Stomach (tissue), 4 donors: ENCODE results near the gene BHLHA9.

Experiments used
- CTCF ChIP-seq, 7 experiments: fragments of 450-650 bp in 4 of 7; fragments of 200-600 bp in 3 of 7; sonication (generic) in 3 of 7; IDR thresholded peaks; one replicate each; pipeline ENCODE4 v1.5.1; 2016 to 2019; ENCODE audit warnings: antibody characterized with exemption in 7 of 7, control low read depth in 2 of 7, mild to moderate bottlenecking in 1 of 7
- POLR2A ChIP-seq, 4 donors: fragments of 450-650 bp; IDR thresholded peaks; one replicate each; pipeline ENCODE4 v1.6.1; 2016; ENCODE audit warnings: antibody characterized with exemption in 4 of 4, control low read depth in 2 of 4, mild to moderate bottlenecking in 1 of 4, moderate library complexity in 1 of 4

- TF ChIP-seq POLR2A (IDR thresholded peaks at IDR 0.05) (no peak), CTCF (IDR thresholded peaks at IDR 0.05) (no peak)
Observed at GRCh38 chr17:1256699-1257098, 13.5 kb upstream of the BHLHA9 start.
